Mesenchymal stem cell (in vitro differentiated cells and primary cell): ENCODE results near the gene RPL37.
"Not testable (repeated sequence)": the region's sequence is repeated elsewhere in the genome, so short reads cannot be mapped to it uniquely, and the experiment has no call there.

ENCODE experiments used
- DNase-seq: peaks from one replicate; pipeline ENCODE4 v3.0.0-alpha.2; 2013
- H2AFZ ChIP-seq: one replicate; pipeline ENCODE4 v1.6.1; 2013; ENCODE audit warnings: low read depth, mild to moderate bottlenecking, control low read depth, inconsistent platforms, low read length, moderate library complexity
- H2AK5ac ChIP-seq: 2 replicates; pipeline ENCODE4 v1.6.1; 2013; ENCODE audit warnings: low read length, moderate library complexity, mild to moderate bottlenecking, inconsistent platforms; ENCODE audit not compliant: severe bottlenecking
- H2BK120ac ChIP-seq: one replicate; pipeline ENCODE4 v1.6.1; 2013; ENCODE audit warnings: low read depth, mild to moderate bottlenecking, inconsistent platforms, low read length, moderate library complexity
- H2BK12ac ChIP-seq, 2 experiments: one replicate each; pipeline ENCODE4 v1.6.1; 2013; ENCODE audit warnings: inconsistent platforms in 2 of 2, low read length in 2 of 2, mild to moderate bottlenecking in 2 of 2, moderate library complexity in 2 of 2, control low read depth in 1 of 2
- H2BK15ac ChIP-seq: one replicate; pipeline ENCODE4 v1.6.1; 2013; ENCODE audit warnings: mild to moderate bottlenecking, low read depth, inconsistent platforms; ENCODE audit not compliant: poor library complexity, severe bottlenecking
- H2BK5ac ChIP-seq: 2 replicates; pipeline ENCODE4 v1.6.1; 2013; ENCODE audit warnings: low read depth, mild to moderate bottlenecking, low read length, control low read depth, inconsistent platforms; ENCODE audit not compliant: poor library complexity, severe bottlenecking
- H3K14ac ChIP-seq, 2 experiments: one replicate each; pipeline ENCODE4 v1.6.1; 2013; ENCODE audit warnings: inconsistent platforms in 2 of 2, low read length in 2 of 2, control low read depth in 1 of 2, mild to moderate bottlenecking in 1 of 2, moderate library complexity in 1 of 2
- H3K18ac ChIP-seq, 2 experiments: one replicate each; pipeline ENCODE4 v1.6.1; 2013; ENCODE audit warnings: inconsistent platforms in 2 of 2, low read length in 2 of 2, control low read depth in 1 of 2, low read depth in 1 of 2, mild to moderate bottlenecking in 1 of 2
- H3K23ac ChIP-seq, 2 experiments: one replicate each; pipeline ENCODE4 v1.6.1; 2013; ENCODE audit warnings: inconsistent platforms in 2 of 2, low read length in 2 of 2, mild to moderate bottlenecking in 2 of 2, moderate library complexity in 2 of 2, control low read depth in 1 of 2
- H3K27ac ChIP-seq: 2 replicates; pipeline ENCODE4 v1.5.1; 2013; ENCODE audit warnings: mild to moderate bottlenecking, moderate library complexity, low read length, control low read depth, inconsistent platforms; ENCODE audit not compliant: poor library complexity, severe bottlenecking
- H3K27me3 ChIP-seq, 2 experiments: 2 replicates each; pipeline versions ENCODE4 v1.6.1 to v1.7.0; 2013; ENCODE audit warnings: low read length in 2 of 2, mild to moderate bottlenecking in 2 of 2, moderate library complexity in 2 of 2, control low read depth in 1 of 2, inconsistent platforms in 1 of 2; ENCODE audit not compliant: control insufficient read depth in 1 of 2, insufficient read depth in 1 of 2
- H3K36me3 ChIP-seq, 2 experiments: 2 replicates each; pipeline versions ENCODE4 v1.6.1 to v1.7.0; 2013; ENCODE audit warnings: low read length in 2 of 2, control low read depth in 1 of 2, inconsistent platforms in 1 of 2, low read depth in 1 of 2, mild to moderate bottlenecking in 1 of 2; ENCODE audit not compliant: insufficient read depth in 2 of 2, control insufficient read depth in 1 of 2
- H3K4ac ChIP-seq, 2 experiments: one replicate each; pipeline ENCODE4 v1.6.1; 2013; ENCODE audit warnings: inconsistent platforms in 2 of 2, low read length in 2 of 2, mild to moderate bottlenecking in 2 of 2, moderate library complexity in 2 of 2, control low read depth in 1 of 2, low read depth in 1 of 2
- H3K4me1 ChIP-seq: 2 replicates; pipeline ENCODE4 v1.6.1; 2013; ENCODE audit warnings: low read depth, low read length, control low read depth; ENCODE audit not compliant: control insufficient read depth, insufficient read depth
- H3K4me2 ChIP-seq: 2 replicates; pipeline ENCODE4 v1.6.1; 2013; ENCODE audit warnings: low read length, mild to moderate bottlenecking, inconsistent platforms; ENCODE audit not compliant: poor library complexity, severe bottlenecking
- H3K4me3 ChIP-seq, 2 experiments: 2 replicates each; pipeline versions ENCODE4 v1.5.1 to v1.7.0; 2013; ENCODE audit warnings: low read length in 2 of 2, mild to moderate bottlenecking in 2 of 2, control low read depth in 1 of 2, low read depth in 1 of 2; ENCODE audit not compliant: insufficient read depth in 1 of 2
- H3K79me1 ChIP-seq: replicated peaks from 2 replicates; pipeline ENCODE4 v1.6.1; 2013; ENCODE audit warnings: mild to moderate bottlenecking, control low read depth, low read length, inconsistent platforms; ENCODE audit not compliant: poor library complexity, severe bottlenecking
- H3K9ac ChIP-seq: 2 replicates; pipeline ENCODE4 v1.7.0; 2013; ENCODE audit warnings: mild to moderate bottlenecking, low read length, moderate library complexity
- H3K9me3 ChIP-seq: 2 replicates; pipeline ENCODE4 v1.7.0; 2013; ENCODE audit warnings: mild to moderate bottlenecking, low read length; ENCODE audit not compliant: control insufficient read depth
- H4K8ac ChIP-seq: one replicate; pipeline ENCODE4 v1.6.1; 2013; ENCODE audit warnings: inconsistent platforms, mild to moderate bottlenecking, low read length, moderate library complexity
- H4K91ac ChIP-seq: one replicate; pipeline ENCODE4 v1.6.1; 2013; ENCODE audit warnings: mild to moderate bottlenecking, low read length, inconsistent platforms
- WGBS: methylation state at CpG from one replicate; pipeline ENCODE4 v1.1.7; 2013; ENCODE audit warnings: mixed read lengths; 5-methylcytosine and 5-hydroxymethylcytosine counted together

The RPL37 gene

GRCh38 chr5:40871177-40871576 lies 36.2 kb upstream of the RPL37 start:
- H3K14ac ChIP-seq = no peak overlapping the region
- H3K27me3 ChIP-seq = no peaks in the 10 kb centered on the region
- no peaks in the 10 kb centered on the region for H3K9me3 ChIP-seq
- 48% methylated on average over 4 of the region's 4 CpGs for WGBS
- H3K9ac ChIP-seq = no peak overlapping the region
- H3K18ac ChIP-seq = no peak overlapping the region
- no peaks in the 10 kb centered on the region for H3K79me1 ChIP-seq
- no peak overlapping the region for H2BK5ac ChIP-seq
- no peak overlapping the region for H2BK120ac ChIP-seq
- no peak overlapping the region for H3K4me3 ChIP-seq
- H4K91ac ChIP-seq = no peak overlapping the region
- H2BK15ac ChIP-seq = no peak overlapping the region
- no peak overlapping the region for H2BK12ac ChIP-seq
- H2AFZ ChIP-seq = no peak overlapping the region
- DNase-seq = no peak
- H3K23ac ChIP-seq = no peak overlapping the region
- no peak overlapping the region for H3K4ac ChIP-seq
- H3K4me2 ChIP-seq = no peak overlapping the region
- H3K27ac ChIP-seq = no peak overlapping the region
- H4K8ac ChIP-seq = no peak overlapping the region
- H3K4me1 ChIP-seq = no peaks in the 10 kb centered on the region
- H2AK5ac ChIP-seq = no peak overlapping the region
- H3K36me3 ChIP-seq = no peaks in the 10 kb centered on the region

GRCh38 chr5:40869384-40869783 lies 34.4 kb upstream of the RPL37 start:
- Histone ChIP-seq H3K4me2 (no peak overlapping the region), H3K79me1 (no peaks in the 10 kb centered on the region), H4K8ac (no peak overlapping the region), H3K9me3 (no peaks in the 10 kb centered on the region), H3K4me3 (no peak overlapping the region), H2BK5ac (no peak overlapping the region), H3K4me1 (no peaks in the 10 kb centered on the region), H2BK120ac (no peak overlapping the region), H4K91ac (no peak overlapping the region), H2BK12ac (no peak overlapping the region), H3K14ac (no peak overlapping the region), H3K23ac (no peak overlapping the region), H3K4ac (no peak overlapping the region), H3K18ac (no peak overlapping the region), H2AFZ (no peak overlapping the region), H2AK5ac (no peak overlapping the region), H3K36me3 (no peaks in the 10 kb centered on the region), H3K27ac (no peak overlapping the region), H3K27me3 (no peaks in the 10 kb centered on the region), H3K9ac (no peak overlapping the region), H2BK15ac (no peak overlapping the region)
- DNase-seq = no peak
- 73% methylated on average over 1 of the region's 1 CpG for WGBS

- no peaks in the 10 kb centered on the region for H3K9me3 ChIP-seq
- H4K8ac ChIP-seq = no peak overlapping the region
- H2AK5ac ChIP-seq = no peak overlapping the region
- H3K27me3 ChIP-seq = no peaks in the 10 kb centered on the region
- H3K4ac ChIP-seq = no peak overlapping the region
- no peak overlapping the region for H2BK120ac ChIP-seq
- H2BK5ac ChIP-seq = no peak overlapping the region
- H3K36me3 ChIP-seq = no peaks in the 10 kb centered on the region
- no peak overlapping the region for H3K9ac ChIP-seq
- no peak overlapping the region for H3K4me2 ChIP-seq
- no peak overlapping the region for H2BK15ac ChIP-seq
- 89% methylated on average over 5 of the region's 5 CpGs for WGBS
- H3K79me1 ChIP-seq = no peaks in the 10 kb centered on the region
- no peak for DNase-seq
- H3K18ac ChIP-seq = no peak overlapping the region
- H2BK12ac ChIP-seq = no peak overlapping the region
- no peak overlapping the region for H2AFZ ChIP-seq
- no peak overlapping the region for H3K4me3 ChIP-seq
- no peak overlapping the region for H3K23ac ChIP-seq
- no peaks in the 10 kb centered on the region for H3K4me1 ChIP-seq
- no peak overlapping the region for H3K14ac ChIP-seq
- no peak overlapping the region for H3K27ac ChIP-seq
- H4K91ac ChIP-seq = no peak overlapping the region
These were observed 31.8 kb upstream of the RPL37 start for GRCh38 chr5:40866844-40867243.

GRCh38 chr5:40865004-40865403 lies 30.0 kb upstream of the RPL37 start:
- not testable (repeated sequence) for H3K4me3 ChIP-seq, H3K18ac ChIP-seq, H3K27ac ChIP-seq, H2AFZ ChIP-seq, H3K4ac ChIP-seq, H4K8ac ChIP-seq, H2BK12ac ChIP-seq, H3K9ac ChIP-seq, H3K36me3 ChIP-seq, H4K91ac ChIP-seq, DNase-seq, H3K4me1 ChIP-seq, H3K79me1 ChIP-seq, H3K4me2 ChIP-seq, H3K14ac ChIP-seq, H2BK15ac ChIP-seq, H2BK5ac ChIP-seq, H2AK5ac ChIP-seq, H3K23ac ChIP-seq, H3K27me3 ChIP-seq, H2BK120ac ChIP-seq, H3K9me3 ChIP-seq
- WGBS = 86% methylated on average over 3 of the region's 5 CpGs
